NAMALWA (cell line): ENCODE results near the gene LYPD4.
A peak's percentile ranks its signal among the peaks of the same experiment; 100 is the strongest.

Experiments
- DNase-seq: peaks from one replicate; pipeline ENCODE4 v3.0.0-alpha.2; 2015; ENCODE audit warnings: low spot score

Gene LYPD4

GRCh38 chr19:41872775-41873647 is 28.5 kb upstream of the LYPD4 start:
- DNase-seq = peak; percentile 78

- DNase-seq = peak; percentile 33
Measured at GRCh38 chr19:41872384-41872774, 27.9 kb upstream of the LYPD4 start.

GRCh38 chr19:41871573-41872383 is 27.3 kb upstream of the LYPD4 start:
- peak; percentile 61 for DNase-seq

- DNase-seq = peak; percentile 44
Measured at GRCh38 chr19:41870401-41870873, 26.0 kb upstream of the LYPD4 start.

- DNase-seq = peak; percentile 38
Measured at GRCh38 chr19:41869374-41869955, 25.0 kb upstream of the LYPD4 start.

GRCh38 chr19:41868989-41869300 is 24.5 kb upstream of the LYPD4 start:
- DNase-seq = no peak

- peak; percentile 24 for DNase-seq
Measured at GRCh38 chr19:41868120-41868988, 23.9 kb upstream of the LYPD4 start.

GRCh38 chr19:41866284-41866683 is 21.8 kb upstream of the LYPD4 start:
- DNase-seq = peak; percentile 40

- DNase-seq = no peak
Measured at GRCh38 chr19:41864374-41864773, 19.9 kb upstream of the LYPD4 start.

- DNase-seq = no peak
Measured at GRCh38 chr19:41863209-41863931, 18.9 kb upstream of the LYPD4 start.

- DNase-seq = no peak
Measured at GRCh38 chr19:41862445-41862986, 18.0 kb upstream of the LYPD4 start.

GRCh38 chr19:41861846-41862245 is 17.4 kb upstream of the LYPD4 start:
- DNase-seq = no peak

- no peak for DNase-seq
Measured at GRCh38 chr19:41861116-41861768, 16.8 kb upstream of the LYPD4 start.

GRCh38 chr19:41860419-41861115 is 16.1 kb upstream of the LYPD4 start:
- peak; percentile 45 for DNase-seq

- DNase-seq = peak; percentile 99
Measured at GRCh38 chr19:41859618-41860418, 15.3 kb upstream of the LYPD4 start, which contains the start of gene RPS19. Gene RPS19 (plus strand): TSS chr19:41860255. CDS start chr19:41860775, 520 bp downstream.

GRCh38 chr19:41859213-41859617 is 14.7 kb upstream of the LYPD4 start:
- no peak for DNase-seq

- DNase-seq = no peak
Measured at GRCh38 chr19:41853768-41854167, 9.3 kb upstream of the LYPD4 start.

GRCh38 chr19:41853344-41853743 is 8.9 kb upstream of the LYPD4 start:
- no peak for DNase-seq

- no peak for DNase-seq
Measured at GRCh38 chr19:41851456-41851855, 7.0 kb upstream of the LYPD4 start.
